Ascending aorta (tissue), 2 donors: Measurements from ENCODE around the gene KANK2. TPM values are rescaled to one million over a fixed set of nuclear protein-coding genes. Genes with fewer than 3 reads are reported as not detected.

Experiments used
- DNase-seq, 2 donors: peaks; one replicate each; pipeline ENCODE4 v3.0.0-alpha.2; 2019; ENCODE audit warnings: low spot score in 2 of 2
- H3K27ac ChIP-seq, 2 donors: fragments of 200-600 bp; sonication (generic); one replicate each; pipeline ENCODE4 v1.5.1; 2016 to 2017; ENCODE audit warnings: mild to moderate bottlenecking in 1 of 2
- H3K27me3 ChIP-seq: fragments of 200-600 bp; sonication (generic); one replicate; pipeline ENCODE4 v1.5.1; 2017
- H3K36me3 ChIP-seq, 2 donors: fragments of 200-600 bp; sonication (generic); one replicate each; pipeline ENCODE4 v1.5.1; 2016
- H3K4me1 ChIP-seq, 2 donors: fragments of 200-600 bp; sonication (generic); one replicate each; pipeline ENCODE4 v1.5.1; 2016 to 2017; ENCODE audit warnings: mild to moderate bottlenecking in 1 of 2
- H3K4me3 ChIP-seq, 2 donors: fragments of 200-600 bp; sonication (generic); one replicate each; pipeline ENCODE4 v1.5.1; 2016 to 2017; ENCODE audit warnings: mild to moderate bottlenecking in 1 of 2
- H3K9me3 ChIP-seq, 2 donors: fragments of 200-600 bp; sonication (generic); one replicate each; pipeline ENCODE4 v1.5.1; 2016
- CTCF ChIP-seq, 3 experiments: fragments of 200-600 bp in 2 of 3; fragments of 450-650 bp in 1 of 3; sonication (generic) in 2 of 3; IDR thresholded peaks; one replicate each; pipeline ENCODE4 v1.5.1; 2016 to 2019; ENCODE audit warnings: antibody characterized with exemption in 3 of 3, mild to moderate bottlenecking in 1 of 3, moderate library complexity in 1 of 3
- intact Hi-C: fragments of 100-400 bp; cut with DNase I; formaldehyde crosslinking; loops from one replicate; pipeline ENCODE4 v1.15.1; 2023
- total RNA-seq: library from RNA; depleted of rRNA; stranded (reverse); fragments of >200 nt; gene quantifications from one replicate; pipeline ENCODE4 v1.1.0, GENCODE V29; 2016

The KANK2 gene
- total RNA-seq, 1 donor from 2014 or later: 572 TPM

GRCh38 chr19:11224429-11224828 is 27.1 kb upstream of the KANK2 start:
- Histone ChIP-seq H3K27me3 (no peaks in the 10 kb centered on the region), H3K36me3 (peaks cover 34 to 44% of the 10 kb centered on the region in 2 donors), H3K4me3 (no peak overlapping the region), H3K4me1 (no peaks in the 10 kb centered on the region), H3K9me3 (peaks cover 10 to 11% of the 10 kb centered on the region in 2 donors), H3K27ac (no peak overlapping the region)
- no peak for DNase-seq
- intact Hi-C loops: no loop called here
- TF ChIP-seq CTCF (IDR thresholded peaks at IDR 0.05): no peak

- H3K27ac ChIP-seq: no peak overlapping the region
- H3K4me3 ChIP-seq: no peak overlapping the region
- H3K36me3 ChIP-seq: peaks cover 34 to 44% of the 10 kb centered on the region in 2 donors
- no peak for DNase-seq
- no peaks in the 10 kb centered on the region for H3K27me3 ChIP-seq
- intact Hi-C loops: no loop called here
- H3K4me1 ChIP-seq: no peaks in the 10 kb centered on the region
- TF ChIP-seq CTCF (IDR thresholded peaks at IDR 0.05): no peak
- peaks cover 10 to 11% of the 10 kb centered on the region in 2 donors for H3K9me3 ChIP-seq
These were observed 25.9 kb upstream of the KANK2 start for GRCh38 chr19:11223200-11223599.

GRCh38 chr19:11221082-11221598 is 23.8 kb upstream of the KANK2 start:
- Histone ChIP-seq H3K27me3 (no peaks in the 10 kb centered on the region), H3K4me1 (no peaks in the 10 kb centered on the region), H3K4me3 (no peak overlapping the region), H3K27ac (no peak overlapping the region), H3K9me3 (peaks cover 10 to 11% of the 10 kb centered on the region in 2 donors), H3K36me3 (peaks cover 33 to 51% of the 10 kb centered on the region in 2 donors)
- no peak for TF ChIP-seq CTCF (IDR thresholded peaks at IDR 0.05)
- no peak for DNase-seq
- intact Hi-C loops: no loop called here

GRCh38 chr19:11214387-11214786 is 17.0 kb upstream of the KANK2 start:
- intact Hi-C loops: no loop called here
- Histone ChIP-seq H3K27ac (no peak overlapping the region), H3K4me1 (no peaks in the 10 kb centered on the region), H3K9me3 (no peaks in the 10 kb centered on the region), H3K4me3 (no peak overlapping the region), H3K27me3 (no peaks in the 10 kb centered on the region), H3K36me3 (peaks cover 21 to 39% of the 10 kb centered on the region in 2 donors)
- no peak for DNase-seq
- TF ChIP-seq CTCF (IDR thresholded peaks at IDR 0.05): no peak

- TF ChIP-seq CTCF (IDR thresholded peaks at IDR 0.05): no peak
- DNase-seq: no peak
- Histone ChIP-seq H3K27me3 (no peaks in the 10 kb centered on the region), H3K4me3 (no peak overlapping the region), H3K27ac (no peak overlapping the region), H3K4me1 (no peaks in the 10 kb centered on the region), H3K9me3 (no peaks in the 10 kb centered on the region), H3K36me3 (peaks cover 9 to 18% of the 10 kb centered on the region in 2 donors)
- intact Hi-C loops: no loop called here
These were observed 13.2 kb upstream of the KANK2 start for GRCh38 chr19:11210656-11210928.
